Fibroblast of lung (primary cell): ENCODE measurements around the gene RNF5. TPM values are rescaled to one million over a fixed set of nuclear protein-coding genes. Genes with fewer than 3 reads are reported as not detected.
A peak's percentile ranks its signal among the peaks of the same experiment; 100 is the strongest.
"Not testable (repeated sequence)": the region's sequence is repeated elsewhere in the genome, so short reads cannot be mapped to it uniquely, and the experiment has no call there.

ENCODE experiments used
- DNase-seq, 2 donors: peaks; one replicate each; pipeline versions ENCODE4 v3.0.0 to v3.0.0-alpha.2; 2010; ENCODE audit warnings: low read depth in 2 of 2
- H2AFZ ChIP-seq: 2 replicates; pipeline ENCODE4 v1.5.1; 2012; ENCODE audit warnings: low read length, control low read depth, inconsistent platforms
- H3K27ac ChIP-seq: 2 replicates; pipeline ENCODE4 v1.5.1; 2011; ENCODE audit warnings: low read length, control low read depth; ENCODE audit not compliant: insufficient read depth
- H3K27me3 ChIP-seq: 2 replicates; pipeline ENCODE4 v1.5.1; 2011; ENCODE audit warnings: mild to moderate bottlenecking, low read length; ENCODE audit not compliant: control insufficient read depth, insufficient read depth
- H3K36me3 ChIP-seq: 2 replicates; pipeline ENCODE4 v1.5.1; 2011; ENCODE audit warnings: low read length; ENCODE audit not compliant: control insufficient read depth, insufficient read depth
- H3K4me1 ChIP-seq: 2 replicates; pipeline ENCODE4 v1.5.1; 2011; ENCODE audit warnings: low read length; ENCODE audit not compliant: control insufficient read depth, insufficient read depth; ENCODE audit errors: extremely low read depth
- H3K4me2 ChIP-seq: 2 replicates; pipeline ENCODE4 v1.5.1; 2011; ENCODE audit warnings: low read length, control low read depth; ENCODE audit not compliant: insufficient read depth; ENCODE audit errors: extremely low read depth
- H3K4me3 ChIP-seq, 4 experiments: fragments of 200-600 bp in 1 of 4; sonication (generic) in 1 of 4; replicated peaks in 1 of 4; 2 replicates each; pipeline ENCODE4 v1.5.1; 2011 to 2016; ENCODE audit warnings: low read length in 4 of 4, low read depth in 3 of 4, mild to moderate bottlenecking in 3 of 4, control low read depth in 2 of 4, inconsistent platforms in 1 of 4, mixed read lengths in 1 of 4; ENCODE audit not compliant: insufficient read depth in 1 of 4; ENCODE audit errors: control extremely low read depth in 1 of 4
- H3K79me2 ChIP-seq: 2 replicates; pipeline ENCODE4 v1.5.1; 2012; ENCODE audit warnings: mild to moderate bottlenecking, low read length, inconsistent platforms; ENCODE audit not compliant: control insufficient read depth, insufficient read depth
- H3K9ac ChIP-seq: 2 replicates; pipeline ENCODE4 v1.5.1; 2011; ENCODE audit warnings: mild to moderate bottlenecking, low read length, control low read depth; ENCODE audit not compliant: insufficient read depth
- H3K9me3 ChIP-seq: 2 replicates; pipeline ENCODE4 v1.5.1; 2012; ENCODE audit warnings: low read depth, low read length; ENCODE audit not compliant: control insufficient read depth, insufficient read depth
- H4K20me1 ChIP-seq: 2 replicates; pipeline ENCODE4 v1.5.1; 2011; ENCODE audit warnings: low read length; ENCODE audit not compliant: control insufficient read depth, insufficient read depth; ENCODE audit errors: extremely low read depth
- CTCF ChIP-seq, 2 donors: IDR thresholded peaks in 1 of 2; conservative IDR thresholded peaks in 1 of 2; 1 replicate in 1 of 2; 2 replicates in 1 of 2; pipeline ENCODE4 v1.5.1; 2011 to 2012; ENCODE audit warnings: low read length in 2 of 2, control low read depth in 1 of 2, inconsistent platforms in 1 of 2, low read depth in 1 of 2, mild to moderate bottlenecking in 1 of 2
- EZH2 ChIP-seq: IDR thresholded peaks from 2 replicates; pipeline ENCODE4 v1.5.1; 2012; ENCODE audit warnings: low read length, control low read depth, mild to moderate bottlenecking; ENCODE audit errors: missing control alignments
- polyA plus RNA-seq, 2 donors: library from polyadenylated mRNA; depleted of rRNA in 1 of 2; stranded (reverse) in 1 of 2; unstranded in 1 of 2; fragments of >200 nt; gene quantifications; 2 replicates each; pipeline ENCODE4 v1.2.1, GENCODE V29; 2011 to 2012; ENCODE audit warnings: missing spikeins in 1 of 2
- total RNA-seq: library from RNA; depleted of rRNA; stranded (reverse); fragments of >200 nt; gene quantifications from 2 replicates; pipeline ENCODE4 v1.2.1, GENCODE V29; 2014

The RNF5 gene
- total and polyA plus RNA-seq, 2 donors (not counting 1 experiment from before 2014, with no cell fraction given), result 23.9 to 63.4 TPM

GRCh38 chr6:32183030-32183429, 4.8 kb downstream of the RNF5 start:
- no peak for TF ChIP-seq EZH2
- TF ChIP-seq CTCF (conservative IDR thresholded peaks at IDR 0.05 in 1 of 2, IDR thresholded peaks at IDR 0.05 in 1 of 2; ENCODE audit: low read depth in 1 of 2, low read length in 2 of 2), result no peak
- Histone ChIP-seq H3K9me3 (no peaks in the 10 kb centered on the region), H3K9ac (no peak overlapping the region), H3K36me3 (peaks cover 15% of the 10 kb centered on the region), H3K27ac (no peak overlapping the region), H3K4me1 (peaks cover 2% of the 10 kb centered on the region), H3K4me2 (no peak overlapping the region), H4K20me1 (no peaks in the 10 kb centered on the region), H3K27me3 (no peaks in the 10 kb centered on the region), H3K79me2 (peaks cover 15% of the 10 kb centered on the region), H2AFZ (no peak overlapping the region), H3K4me3 (no peak overlapping the region)
- DNase-seq, result no peak

GRCh38 chr6:32183483-32184083, 5.4 kb downstream of the RNF5 start:
- H3K27ac ChIP-seq, result no peak overlapping the region
- H3K4me2 ChIP-seq, result no peak overlapping the region

GRCh38 chr6:32184084-32184640, 6.0 kb downstream of the RNF5 start, which contains the start of gene AGER:
TSS of gene AGER (minus strand) at chr6:32184253. CDS start at chr6:32184222, 31 bp downstream.
- Histone ChIP-seq H3K4me2 (no peak within 1 kb of the TSS), H3K9me3 (no peaks in the 10 kb centered on the region), H3K27me3 (no peaks in the 10 kb centered on the region), H4K20me1 (no peaks in the 10 kb centered on the region), H3K27ac (no peak within 1 kb of the TSS), H2AFZ (no peak within 1 kb of the TSS), H3K4me3 (no peak within 1 kb of the TSS), H3K4me1 (peaks cover 5% of the 10 kb centered on the region), H3K79me2 (peaks cover 19% of the 10 kb centered on the region), H3K36me3 (peaks cover 15% of the 10 kb centered on the region), H3K9ac (no peak within 1 kb of the TSS)
- DNase-seq, result no peak
- TF ChIP-seq EZH2 (no peak), CTCF (conservative IDR thresholded peaks at IDR 0.05 in 1 of 2, IDR thresholded peaks at IDR 0.05 in 1 of 2; ENCODE audit: low read depth in 1 of 2, low read length in 2 of 2) (no peak)

More at GRCh38 chr6:32183483-32184083, 5.4 kb downstream of the RNF5 start:
- Histone ChIP-seq H3K9ac (no peak overlapping the region), H3K4me1 (peaks cover 2% of the 10 kb centered on the region), H3K36me3 (peaks cover 15% of the 10 kb centered on the region), H2AFZ (no peak overlapping the region), H3K9me3 (no peaks in the 10 kb centered on the region), H3K27me3 (no peaks in the 10 kb centered on the region), H4K20me1 (no peaks in the 10 kb centered on the region), H3K79me2 (peaks cover 18% of the 10 kb centered on the region), H3K4me3 (no peak overlapping the region)
- no peak for DNase-seq
- TF ChIP-seq EZH2 (no peak), CTCF (conservative IDR thresholded peaks at IDR 0.05 in 1 of 2, IDR thresholded peaks at IDR 0.05 in 1 of 2; ENCODE audit: low read depth in 1 of 2, low read length in 2 of 2) (no peak)

GRCh38 chr6:32185681-32186131, 7.5 kb downstream of the RNF5 start:
- peaks cover 20% of the 10 kb centered on the region for H3K79me2 ChIP-seq
- peak; percentile 88 to 90 for DNase-seq
- H2AFZ ChIP-seq, H4K20me1 ChIP-seq, H3K27me3 ChIP-seq, H3K4me2 ChIP-seq, H3K9me3 ChIP-seq, H3K9ac ChIP-seq, H3K4me3 ChIP-seq, H3K4me1 ChIP-seq: not testable (repeated sequence)
- peaks cover 15% of the 10 kb centered on the region for H3K36me3 ChIP-seq
- H3K27ac ChIP-seq, result peak overlapping the region; percentile 57
